NCI-H446 (cell line): ENCODE results near the gene OR9K2.
A peak's percentile ranks its signal among the peaks of the same experiment; 100 is the strongest.
"Not testable (repeated sequence)": the region's sequence is repeated elsewhere in the genome, so short reads cannot be mapped to it uniquely, and the experiment has no call there.

Source experiments
- DNase-seq, 2 experiments: peaks; one replicate each; lab custom pipeline; 2025; lab: John Stamatoyannopoulos, UW

Gene OR9K2, protein sequence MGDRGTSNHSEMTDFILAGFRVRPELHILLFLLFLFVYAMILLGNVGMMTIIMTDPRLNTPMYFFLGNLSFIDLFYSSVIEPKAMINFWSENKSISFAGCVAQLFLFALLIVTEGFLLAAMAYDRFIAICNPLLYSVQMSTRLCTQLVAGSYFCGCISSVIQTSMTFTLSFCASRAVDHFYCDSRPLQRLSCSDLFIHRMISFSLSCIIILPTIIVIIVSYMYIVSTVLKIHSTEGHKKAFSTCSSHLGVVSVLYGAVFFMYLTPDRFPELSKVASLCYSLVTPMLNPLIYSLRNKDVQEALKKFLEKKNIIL

DNA sequence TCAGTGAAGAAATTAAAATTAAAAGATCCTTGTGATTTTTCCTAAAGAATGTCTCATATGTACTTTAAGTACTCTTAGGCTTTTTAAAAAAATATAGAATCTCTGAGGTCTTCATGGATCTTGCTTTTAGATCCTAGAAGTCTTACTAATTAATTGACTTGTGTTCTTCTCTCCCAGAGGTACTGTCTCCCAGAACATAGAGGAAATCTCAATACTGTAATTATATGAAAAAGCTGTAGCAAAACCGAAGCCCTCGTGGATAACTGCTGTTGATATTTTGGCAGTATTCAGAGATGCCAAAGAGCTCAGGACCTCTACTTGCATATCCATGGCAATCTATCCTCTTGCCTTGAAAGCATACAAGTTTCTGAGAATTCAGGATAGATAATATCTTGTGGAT is at the start of gene OR9K2:
TSS of gene OR9K2 (plus strand) at position 301 of the 400 bp plus-strand sequence. CDS start 3,429 bp downstream, outside the sequence.
- no peak for DNase-seq

DNA sequence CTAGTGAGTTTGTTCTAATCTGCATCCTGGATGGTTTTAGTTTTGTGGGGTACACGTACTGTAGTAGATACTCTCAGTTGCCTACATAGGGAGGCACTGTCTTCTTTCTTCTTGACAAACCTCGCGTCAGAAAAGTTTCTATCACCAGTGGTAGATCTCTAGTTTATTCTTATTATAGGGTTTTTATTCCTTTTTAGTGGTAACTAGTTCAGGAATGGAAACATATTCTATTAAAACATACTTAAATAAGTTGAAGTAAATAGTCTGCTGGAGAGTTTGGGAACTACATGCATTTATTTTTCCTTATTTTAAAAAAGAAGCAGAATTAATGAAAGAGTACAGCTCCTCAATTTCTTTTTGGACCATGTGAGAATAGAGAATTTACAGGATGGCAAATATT is 33.6 kb upstream of the OR9K2 start:
- DNase-seq, result no peak

DNA sequence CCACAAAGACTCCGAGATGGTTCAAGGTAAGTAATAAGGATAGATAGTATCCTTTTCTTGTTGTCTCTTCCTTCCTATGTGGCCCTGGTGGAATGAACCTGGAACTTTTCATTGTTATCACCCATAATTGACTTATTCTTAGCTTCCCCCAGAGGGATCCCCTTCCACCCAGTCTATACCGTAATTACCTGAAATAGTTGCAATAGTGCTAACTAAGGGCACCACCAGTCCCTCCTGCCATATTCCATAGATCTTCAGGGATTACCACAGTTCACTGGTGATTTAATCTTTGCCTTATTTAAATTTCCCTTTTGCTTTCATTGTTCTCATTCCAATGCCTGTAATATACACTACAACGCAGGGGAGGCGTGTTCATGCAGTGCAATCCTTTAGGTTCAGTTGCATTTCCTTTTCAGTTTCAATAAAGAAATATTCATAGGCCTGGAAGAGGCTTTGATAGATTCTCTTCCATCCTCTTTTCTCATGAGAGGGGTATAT is 13.8 kb upstream of the OR9K2 start:
- DNase-seq, result no peak

DNA sequence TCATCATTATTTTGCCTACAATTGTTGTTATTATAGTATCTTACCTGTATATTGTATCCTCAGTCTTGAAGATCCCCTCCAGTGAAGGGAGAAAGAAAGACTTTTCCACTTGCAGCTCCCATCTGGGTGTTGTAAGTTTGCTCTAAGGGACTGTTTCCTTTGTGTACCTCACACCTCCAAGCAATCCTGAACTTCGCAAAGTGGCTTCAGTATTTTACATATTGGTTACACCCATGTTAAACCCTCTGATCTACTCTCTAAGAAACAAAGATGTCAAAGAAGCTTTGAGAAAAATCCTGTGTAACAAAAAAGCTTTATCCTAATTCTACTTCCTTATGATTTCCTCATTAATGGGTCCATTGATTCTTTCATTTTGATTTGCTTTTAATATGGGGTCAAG is 10.1 kb upstream of the OR9K2 start:
- no peak for DNase-seq

DNA sequence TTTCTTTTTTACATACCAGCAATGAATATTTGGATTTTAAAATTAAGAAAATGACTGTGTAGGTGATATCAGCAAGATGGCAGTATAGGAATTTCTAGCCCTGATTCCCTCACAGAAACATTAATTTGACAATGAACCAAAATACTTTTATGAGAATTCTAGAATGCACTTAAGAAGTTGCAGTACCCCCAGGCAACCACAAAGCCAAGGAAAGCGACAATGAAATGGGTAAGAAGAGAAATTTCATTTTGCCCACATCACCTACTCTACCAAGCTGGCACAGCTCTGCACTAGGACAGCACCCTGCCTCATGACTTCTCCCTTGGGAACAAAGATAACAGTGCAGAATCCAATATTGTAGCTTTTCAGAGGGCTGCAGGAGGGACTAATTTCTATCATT is 6.6 kb downstream of the OR9K2 start:
- no peak for DNase-seq

DNA sequence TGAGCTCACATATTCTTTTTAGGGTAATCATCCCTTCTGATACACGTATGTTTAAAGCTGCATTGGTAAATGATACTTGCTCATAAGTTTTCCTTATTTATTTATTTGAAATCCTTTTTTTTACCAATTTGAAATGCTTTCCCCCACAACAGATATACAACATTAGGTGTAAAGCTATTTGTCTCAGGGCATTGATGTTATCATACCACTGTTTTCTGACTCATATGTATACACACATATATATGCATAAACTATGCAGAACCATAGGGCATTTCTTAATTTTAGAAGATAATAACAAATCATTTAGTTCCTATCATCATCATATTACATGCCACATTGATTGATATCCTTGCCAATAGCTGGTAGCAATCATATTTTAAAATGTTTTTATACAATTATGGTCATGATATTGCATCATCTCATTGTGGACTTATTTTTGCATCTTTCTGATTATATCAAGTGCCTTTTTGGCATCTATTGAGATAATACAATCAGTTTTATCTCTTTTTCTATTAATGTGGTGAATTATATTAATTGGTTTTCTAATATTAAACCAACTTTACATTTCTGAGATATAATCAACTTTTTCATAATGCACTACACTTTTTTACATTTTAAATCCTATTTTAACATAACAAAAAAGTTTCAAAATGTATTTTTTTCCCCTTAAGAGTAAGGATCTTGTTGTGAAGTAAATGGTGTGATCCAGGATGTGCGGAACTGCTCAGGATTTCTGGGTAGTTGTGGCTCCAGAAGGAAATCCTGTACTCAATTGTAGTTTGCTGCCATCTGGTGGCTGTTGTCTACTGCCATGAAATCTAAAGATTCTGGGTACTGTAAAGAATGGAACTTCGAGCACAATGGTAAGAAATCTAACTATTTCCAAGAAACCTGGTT is 16.7 kb downstream of the OR9K2 start:
- DNase-seq, result peak in 1 of 2 experiments; percentile 63

DNA sequence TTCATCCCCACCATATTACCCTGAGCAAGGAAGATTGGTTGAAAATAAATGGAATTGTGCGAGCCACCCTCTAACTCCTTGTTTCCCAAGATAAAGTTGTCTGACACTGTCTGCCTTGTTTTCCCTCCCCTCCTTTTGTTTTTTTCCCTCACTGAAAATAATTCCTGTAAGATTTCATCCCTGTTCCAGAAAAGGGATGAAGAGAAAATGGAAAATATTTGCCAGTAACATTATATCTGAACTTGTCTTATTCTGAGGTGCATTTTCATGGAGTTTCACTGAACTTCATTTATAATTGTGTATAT is 17.3 kb downstream of the OR9K2 start:
- DNase-seq, result no peak

DNA sequence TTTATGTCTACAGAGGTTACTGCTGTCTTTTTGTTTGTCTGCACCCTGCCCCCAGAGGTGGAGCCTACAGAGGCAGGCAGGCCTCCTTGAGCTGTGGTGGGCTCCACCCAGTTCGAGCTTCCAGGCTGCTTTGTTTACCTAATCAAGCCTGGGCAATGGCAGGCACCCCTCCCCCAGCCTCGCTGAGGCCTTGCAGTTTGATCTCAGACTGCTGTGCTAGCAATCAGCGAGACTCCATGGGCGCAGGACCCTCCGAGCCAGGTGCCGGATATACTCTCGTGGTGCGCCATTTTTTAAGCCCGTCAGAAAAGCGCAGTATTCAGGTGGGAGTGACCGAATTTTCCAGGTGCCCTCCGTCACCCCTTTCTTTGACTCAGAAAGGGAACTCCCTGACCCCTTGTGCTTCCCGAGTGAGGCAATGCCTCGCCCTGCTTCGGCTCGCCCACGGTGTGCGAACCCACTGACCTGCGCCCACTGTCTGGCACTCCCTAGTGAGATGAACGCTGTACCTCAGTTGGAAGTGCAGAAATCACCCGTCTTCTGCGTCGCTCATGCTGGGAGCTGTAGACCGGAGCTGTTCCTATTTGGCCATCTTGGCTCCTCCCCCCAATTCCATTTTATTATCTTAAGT is 40.9 kb downstream of the OR9K2 start:
- not testable (repeated sequence) for DNase-seq

DNA sequence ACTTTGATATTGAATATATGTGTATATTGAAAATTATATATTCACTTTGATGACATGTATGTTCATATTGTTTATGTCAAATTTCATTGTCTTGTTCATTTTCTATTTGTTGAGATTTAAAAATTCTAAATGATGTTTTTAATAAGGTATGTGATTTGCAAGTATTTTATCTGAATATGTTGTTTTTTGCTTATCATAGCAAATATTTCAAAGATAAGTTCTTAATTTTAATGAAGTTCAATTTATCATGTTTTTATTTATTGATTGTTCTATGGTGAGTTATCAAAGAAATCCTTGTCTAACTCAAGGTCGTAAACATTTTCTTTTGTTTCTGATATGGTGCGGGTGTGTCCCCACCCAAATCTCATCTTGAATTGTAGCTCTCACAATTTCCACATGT is 45.2 kb downstream of the OR9K2 start:
- DNase-seq, result no peak

DNA sequence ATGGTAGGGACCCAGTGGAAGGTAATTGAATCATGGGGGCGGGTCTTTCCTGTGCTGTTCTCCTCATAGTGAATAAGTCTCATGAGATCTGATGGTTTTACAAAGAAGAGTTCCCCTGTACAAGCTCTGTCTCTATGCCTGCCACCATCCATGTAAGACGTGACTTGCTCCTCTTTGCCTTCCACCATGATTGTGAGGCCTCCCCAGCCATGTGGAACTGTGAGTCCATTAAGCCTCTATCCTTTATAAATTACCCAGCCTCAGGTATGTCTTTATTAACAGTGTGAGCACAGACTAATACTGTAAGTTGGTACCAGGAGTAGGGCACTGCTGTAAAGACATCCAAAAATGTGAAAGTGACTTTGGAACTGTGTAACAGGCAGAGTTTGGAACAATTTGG is 45.6 kb downstream of the OR9K2 start:
- DNase-seq, result not testable (repeated sequence)

DNA sequence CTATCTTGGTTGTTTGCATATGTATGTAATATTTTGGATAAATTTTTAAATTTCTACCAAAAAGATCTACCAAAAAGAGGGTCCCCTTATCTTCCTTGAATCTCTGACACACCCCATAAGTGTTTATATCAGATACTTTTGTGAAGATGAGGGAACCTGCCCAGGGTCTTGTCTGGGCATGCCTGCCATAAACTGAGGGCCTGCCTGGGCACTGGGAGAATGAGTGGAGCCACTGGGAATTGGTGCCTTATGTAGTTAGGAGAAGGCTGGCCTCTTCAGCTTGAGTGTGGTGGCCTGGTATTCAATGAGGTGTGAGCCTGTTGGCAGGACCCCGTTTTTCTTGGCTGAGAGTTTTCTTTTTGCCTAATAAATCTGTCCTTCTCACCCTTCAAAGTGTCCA is 46.5 kb downstream of the OR9K2 start:
- no peak for DNase-seq

DNA sequence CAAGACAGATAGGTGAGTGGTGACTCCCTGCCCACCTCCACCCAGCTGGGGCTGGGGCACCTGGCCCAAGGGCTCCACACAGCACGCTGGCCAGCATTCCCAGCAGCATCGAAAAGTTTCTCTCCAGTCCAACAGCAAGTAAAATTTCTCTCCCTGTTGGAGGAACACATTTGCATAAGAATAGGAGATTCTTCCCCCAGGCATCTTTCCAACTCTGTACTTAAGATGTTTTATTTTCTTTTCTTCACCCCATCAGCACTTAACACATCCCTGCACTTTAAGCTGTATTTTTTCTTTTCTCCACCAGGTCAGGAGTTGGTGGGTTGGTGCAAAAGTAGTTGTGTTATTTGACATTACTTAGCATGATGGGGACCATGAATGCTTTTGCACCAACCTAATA is 47.2 kb downstream of the OR9K2 start:
- DNase-seq, result no peak
